ENCODE data around the gene ITGA11. TPM values are rescaled to one million over a fixed set of nuclear protein-coding genes. Genes with fewer than 3 reads are reported as not detected.

ITGA11 gene
- total and polyA plus RNA-seq, 2 of the 4 experiments (the other 2 are of a cell fraction) = 4.1 to 6.6 TPM

DNA sequence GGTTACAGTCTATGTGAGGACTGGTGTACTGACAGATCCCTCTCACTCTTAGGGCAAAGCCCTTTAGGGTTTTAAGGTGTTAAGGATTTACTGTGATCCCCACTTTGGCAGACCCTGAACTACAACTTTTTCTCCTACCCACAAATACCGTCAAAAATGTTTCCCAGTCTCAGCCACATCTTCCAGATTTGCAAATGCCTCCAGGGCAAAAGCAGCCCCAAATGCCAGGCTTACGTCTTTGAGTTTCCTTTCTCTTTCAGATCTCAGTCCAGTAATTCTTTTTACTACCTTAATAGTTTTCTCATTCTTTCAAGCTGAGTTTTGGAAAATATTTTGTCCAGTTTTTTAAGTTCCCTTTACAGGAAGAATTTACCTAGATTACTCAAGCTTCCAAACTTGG is 13.4 kb upstream of the ITGA11 start:
- no peak overlapping the region for H3K4me2 ChIP-seq (ENCODE audit: low read depth, low read length)
- dilution Hi-C loops (cut with HindIII; ENCODE audit: low sequenced_read_pairs, unreplicated experiment) (no loop called here), in situ Hi-C loops (cut with MboI; ENCODE audit: low sequenced_read_pairs) (no loop called here)

More for the DNA sequence above, 13.4 kb upstream of the ITGA11 start:
- Histone ChIP-seq H2BK5ac (ENCODE audit: low read depth, low read length, poor library complexity, severe bottlenecking) (no peak overlapping the region), H2AFZ (replicated peaks; ENCODE audit: low read length, poor library complexity) (no peak overlapping the region), H3K79me1 (ENCODE audit: low read depth in 1 of 2, low read length in 2 of 2) (no peaks in the 10 kb centered on the region), H2BK120ac (ENCODE audit: low read depth, low read length) (no peak overlapping the region), H4K91ac (ENCODE audit: insufficient read depth, low read depth, low read length) (no peak overlapping the region), H3K4me3 (ENCODE audit: insufficient read depth, low read depth, low read length) (no peak overlapping the region), H2AK9ac (replicated peaks; ENCODE audit: low read depth, low read length, poor library complexity) (no peak overlapping the region), H4K20me1 (ENCODE audit: insufficient read depth, low read length) (no peaks in the 10 kb centered on the region), H3K9me3 (ENCODE audit: control insufficient read depth, insufficient read depth, low read length) (no peaks in the 10 kb centered on the region), H3K36me3 (ENCODE audit: control insufficient read depth, insufficient read depth, low read length) (no peaks in the 10 kb centered on the region), H3K4ac (ENCODE audit: low read depth, low read length) (no peak overlapping the region; the same call in 1 of the 2 replicates), H3K27me3 (ENCODE audit: control insufficient read depth, insufficient read depth, low read length) (peaks cover 21% of the 10 kb centered on the region), H3K4me1 (ENCODE audit: control insufficient read depth, insufficient read depth, low read length) (peaks cover 15% of the 10 kb centered on the region), H3K9ac (ENCODE audit: low read depth, low read length) (no peak overlapping the region), H3K27ac (ENCODE audit: insufficient read depth, low read length) (no peak overlapping the region), H4K8ac (ENCODE audit: low read depth in 2 of 2, low read length in 2 of 2) (no peak overlapping the region), H3K18ac (ENCODE audit: low read depth, low read length) (no peak overlapping the region), H3K23ac (ENCODE audit: low read depth, low read length) (no peak overlapping the region), H2BK20ac (ENCODE audit: low read depth, low read length) (no peak overlapping the region), H3K14ac (replicated peaks; ENCODE audit: low read depth, low read length) (no peak overlapping the region), H4K5ac (ENCODE audit: low read depth, low read length) (no peak overlapping the region), H2AK5ac (ENCODE audit: low read depth, low read length) (no peak overlapping the region), H3K9me1 (ENCODE audit: insufficient read depth, low read length) (peaks cover 15% of the 10 kb centered on the region), H3K56ac (ENCODE audit: extremely low read depth, insufficient read depth, low read length) (no peak overlapping the region), H2BK15ac (ENCODE audit: low read depth, low read length) (no peak overlapping the region)
- ChIA-PET POLR2A (ENCODE audit: unreplicated experiment) (no interaction called here), CTCF (no interaction called here)
- TF ChIP-seq RFX5 (IDR thresholded peaks at IDR 0.05; ENCODE audit: low read depth, low read length) (no peak), FOS (IDR thresholded peaks at IDR 0.05; ENCODE audit: low read depth, low read length) (no peak), POLR2A (IDR thresholded peaks at IDR 0.05; ENCODE audit: low read depth, low read length) (no peak), SMC3 (IDR thresholded peaks at IDR 0.05; ENCODE audit: low read depth, low read length) (no peak), MAFK (IDR thresholded peaks at IDR 0.05; ENCODE audit: low read depth, low read length) (no peak), CHD1 (IDR thresholded peaks at IDR 0.05; ENCODE audit: low read depth, low read length) (no peak)
- TF ChIP-seq, protein P1, sequence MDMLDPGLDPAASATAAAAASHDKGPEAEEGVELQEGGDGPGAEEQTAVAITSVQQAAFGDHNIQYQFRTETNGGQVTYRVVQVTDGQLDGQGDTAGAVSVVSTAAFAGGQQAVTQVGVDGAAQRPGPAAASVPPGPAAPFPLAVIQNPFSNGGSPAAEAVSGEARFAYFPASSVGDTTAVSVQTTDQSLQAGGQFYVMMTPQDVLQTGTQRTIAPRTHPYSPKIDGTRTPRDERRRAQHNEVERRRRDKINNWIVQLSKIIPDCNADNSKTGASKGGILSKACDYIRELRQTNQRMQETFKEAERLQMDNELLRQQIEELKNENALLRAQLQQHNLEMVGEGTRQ (IDR thresholded peaks at IDR 0.05; ENCODE audit: low read depth, low read length) = no peak
- TF ChIP-seq, protein P2, sequence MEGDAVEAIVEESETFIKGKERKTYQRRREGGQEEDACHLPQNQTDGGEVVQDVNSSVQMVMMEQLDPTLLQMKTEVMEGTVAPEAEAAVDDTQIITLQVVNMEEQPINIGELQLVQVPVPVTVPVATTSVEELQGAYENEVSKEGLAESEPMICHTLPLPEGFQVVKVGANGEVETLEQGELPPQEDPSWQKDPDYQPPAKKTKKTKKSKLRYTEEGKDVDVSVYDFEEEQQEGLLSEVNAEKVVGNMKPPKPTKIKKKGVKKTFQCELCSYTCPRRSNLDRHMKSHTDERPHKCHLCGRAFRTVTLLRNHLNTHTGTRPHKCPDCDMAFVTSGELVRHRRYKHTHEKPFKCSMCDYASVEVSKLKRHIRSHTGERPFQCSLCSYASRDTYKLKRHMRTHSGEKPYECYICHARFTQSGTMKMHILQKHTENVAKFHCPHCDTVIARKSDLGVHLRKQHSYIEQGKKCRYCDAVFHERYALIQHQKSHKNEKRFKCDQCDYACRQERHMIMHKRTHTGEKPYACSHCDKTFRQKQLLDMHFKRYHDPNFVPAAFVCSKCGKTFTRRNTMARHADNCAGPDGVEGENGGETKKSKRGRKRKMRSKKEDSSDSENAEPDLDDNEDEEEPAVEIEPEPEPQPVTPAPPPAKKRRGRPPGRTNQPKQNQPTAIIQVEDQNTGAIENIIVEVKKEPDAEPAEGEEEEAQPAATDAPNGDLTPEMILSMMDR (conservative IDR thresholded peaks at IDR 0.05; ENCODE audit: low read depth, low read length) = no peak
- BruUV-seq (replicated peaks) = no TSS peak
- no peak for ATAC-seq (ENCODE audit: low read depth)
- WGBS, 2 experiments (ENCODE audit: extremely low coverage in 2 of 2, insufficient read length in 1 of 2) = no CpG with 5 or more reads among the region's 2 CpGs
- intact Hi-C loops (cut with micrococcal nuclease) = no loop called here
- no peak for DNase-seq

All from IMR-90 (cell line).